K562 (cell line): ENCODE measurements around the gene DVL2. TPM values are rescaled to one million over a fixed set of nuclear protein-coding genes. Genes with fewer than 3 reads are reported as not detected.
A peak's percentile ranks its signal among the peaks of the same experiment; 100 is the strongest.

Experiments used
- AFF1 ChIP-seq, 2 experiments: fragments of 450-650 bp; IDR thresholded peaks; 2 replicates each; pipeline ENCODE4 v1.6.1; 2018; ENCODE audit warnings: mild to moderate bottlenecking in 2 of 2, low read depth in 1 of 2; ENCODE audit not compliant: partially characterized antibody in 2 of 2
- ARNT ChIP-seq, 2 experiments: fragments of 450-650 bp; IDR thresholded peaks; 2 replicates each; pipeline ENCODE4 v1.6.1; 2016; ENCODE audit warnings: mild to moderate bottlenecking in 1 of 2
- CEBPB ChIP-seq: fragments of 450-650 bp; IDR thresholded peaks from 2 replicates; pipeline ENCODE4 v1.6.1; 2016; ENCODE audit warnings: missing genetic modification characterization, missing compliant biosample characterization
- E2F8 ChIP-seq: fragments of 450-650 bp; IDR thresholded peaks from 2 replicates; pipeline ENCODE4 v1.7.1; 2018; ENCODE audit warnings: mild to moderate bottlenecking, low read depth; ENCODE audit not compliant: partially characterized antibody
- HBP1 ChIP-seq: fragments of 450-650 bp; formaldehyde crosslinking; IDR thresholded peaks from 2 replicates; pipeline ENCODE4 v1.4.0; 2022; ENCODE audit warnings: missing genetic modification characterization
- HMG20A ChIP-seq: fragments of 450-650 bp; formaldehyde crosslinking; conservative IDR thresholded peaks from 2 replicates; pipeline ENCODE4 v1.4.0; 2020; ENCODE audit warnings: mild to moderate bottlenecking, mixed read lengths
- HNRNPLL ChIP-seq: fragments of 200-400 bp; formaldehyde crosslinking; IDR thresholded peaks from 2 replicates; pipeline ENCODE4 v1.6.1; 2017; ENCODE audit warnings: low read length, low read depth, mild to moderate bottlenecking; ENCODE audit not compliant: poor library complexity, severe bottlenecking
- PHF20 ChIP-seq: fragments of 450-650 bp; IDR thresholded peaks from 2 replicates; pipeline ENCODE4 v1.6.1; 2018; ENCODE audit not compliant: partially characterized antibody
- VEZF1 ChIP-seq: fragments of 200-800 bp; sonication (Bioruptor generic); IDR thresholded peaks from 2 replicates; pipeline ENCODE4 v1.6.1; 2017; ENCODE audit warnings: missing genetic modification characterization, missing compliant biosample characterization
- ZEB2 ChIP-seq: fragments of 450-650 bp; IDR thresholded peaks from 2 replicates; pipeline ENCODE4 v1.6.1; 2016
- ZNF41 ChIP-seq: fragments of 250-450 bp; sonication (Bioruptor Pico); conservative IDR thresholded peaks from 2 replicates; pipeline ENCODE4 v1.4.0; 2020; ENCODE audit warnings: mild to moderate bottlenecking
- polyA plus RNA-seq, 8 experiments: library from polyadenylated mRNA; depleted of rRNA in 4 of 8; stranded (reverse) in 5 of 8; unstranded in 3 of 8; fragments of >200 nt; fragmentation: Nextera tagmentation in 2 of 8; fragmentation: Illumina TruSeq in 1 of 8; extraction: Ambion mirVana in 2 of 8; extraction: Trizol in 1 of 8; gene quantifications; 2 replicates each; pipeline versions ENCODE4 v1.2.1 to v1.2.3, GENCODE V29; 2011 to 2014; ENCODE audit warnings: inconsistent platforms in 1 of 8, missing spikeins in 1 of 8
- total RNA-seq, 7 experiments: library from RNA; depleted of rRNA in 6 of 7; stranded (reverse); fragments of >200 nt in 6 of 7; fragmentation: Illumina TruSeq in 2 of 7; extraction: Trizol in 2 of 7; gene quantifications; 2 replicates each; pipeline versions ENCODE4 v1.2.1 to v1.2.3, GENCODE V29; 2011 to 2021; ENCODE audit warnings: low replicate concordance in 1 of 7

Gene DVL2
- total and polyA plus RNA-seq, 9 of the 15 experiments (the other 6 are each of a cell fraction or from before 2014, with no cell fraction given): 1.3 to 49.5 (median 24.3) TPM

- TF ChIP-seq AFF1 (IDR thresholded peaks at IDR 0.05; ENCODE audit: low read depth in 1 of 2, partially characterized antibody in 2 of 2) (peak in 1 of 2 experiments; percentile 69), CEBPB (no peak), ZNF41 (CRISPR knock-in tag) (no peak), ZEB2 (peak; percentile 59), VEZF1 (CRISPR knock-in tag) (peak; percentile 42; the same call in 1 of the 2 replicates), E2F8 (peak; percentile 55), HNRNPLL (no peak), HBP1 (CRISPR knock-in tag) (0 out of 2 replicates have a peak, but pooled peaks have one; percentile 34), ARNT (IDR thresholded peaks at IDR 0.05) (peak; percentile 45 to 72; a peak in 2 of 4 replicates), PHF20 (peak; percentile 50), HMG20A (CRISPR knock-in tag) (no peak)
Measured at GRCh38 chr17:7262935-7263800, 28.9 kb upstream of the DVL2 start (continued).
